ENCODE data around the gene SLX9. TPM values are rescaled to one million over a fixed set of nuclear protein-coding genes. Genes with fewer than 3 reads are reported as not detected.

The SLX9 gene
- total RNA-seq, 2 experiments from 2014 or later, result 18.6 to 61.6 TPM

- ChIA-PET CTCF (ENCODE audit: unreplicated experiment) (no interaction called here), POLR2A (no interaction called here)
- no peak overlapping the region for H3K4me3 ChIP-seq (ENCODE audit: low read depth, low read length, poor library complexity, severe bottlenecking)
- H4K20me1 ChIP-seq (ENCODE audit: insufficient read depth, low read length), result no peaks in the 10 kb centered on the region
- no peaks in the 10 kb centered on the region for H3K9me3 ChIP-seq (ENCODE audit: low read length)
- no peaks in the 10 kb centered on the region for H3K9me2 ChIP-seq (ENCODE audit: insufficient read depth, low read length)
- no peak overlapping the region for H3K4me2 ChIP-seq (ENCODE audit: low read length)
- H3K4me1 ChIP-seq (ENCODE audit: insufficient read depth, low read length, poor library complexity, severe bottlenecking), result no peaks in the 10 kb centered on the region
- no peak overlapping the region for H3K27ac ChIP-seq (ENCODE audit: low read depth, low read length, poor library complexity, severe bottlenecking)
- intact Hi-C loops (cut with micrococcal nuclease; ENCODE audit: unreplicated experiment), result no loop called here
- DNase-seq (ENCODE audit: low spot score), result no peak
- BruUV-seq (replicated peaks), result no TSS peak
- no peak overlapping the region for H2AFZ ChIP-seq (ENCODE audit: low read length)
- no peak for TF ChIP-seq EZH2phosphoT487 (IDR thresholded peaks at IDR 0.05; ENCODE audit: borderline replicate concordance, low read depth, low read length)
- no peak for TF ChIP-seq CTCF (conservative IDR thresholded peaks at IDR 0.05; ENCODE audit: low read length)
- H3K36me3 ChIP-seq (ENCODE audit: insufficient read depth, low read length), result no peaks in the 10 kb centered on the region
- no peaks in the 10 kb centered on the region for H3K79me2 ChIP-seq (ENCODE audit: insufficient read depth, low read depth, low read length)
Measured at GRCh38 chr21:44899768-44900558, 39.9 kb upstream of the SLX9 start.

GRCh38 chr21:44900559-44901251 lies 39.1 kb upstream of the SLX9 start:
- TF ChIP-seq EZH2phosphoT487 (IDR thresholded peaks at IDR 0.05; ENCODE audit: borderline replicate concordance, low read depth, low read length) (no peak), CTCF (conservative IDR thresholded peaks at IDR 0.05; ENCODE audit: low read length) (no peak)
- intact Hi-C loops (cut with micrococcal nuclease; ENCODE audit: unreplicated experiment), result no loop called here
- Histone ChIP-seq H3K9me3 (ENCODE audit: low read length) (no peaks in the 10 kb centered on the region), H3K4me3 (ENCODE audit: low read depth, low read length, poor library complexity, severe bottlenecking) (no peak overlapping the region), H3K4me1 (ENCODE audit: insufficient read depth, low read length, poor library complexity, severe bottlenecking) (no peaks in the 10 kb centered on the region), H4K20me1 (ENCODE audit: insufficient read depth, low read length) (no peaks in the 10 kb centered on the region), H3K4me2 (ENCODE audit: low read length) (no peak overlapping the region), H3K36me3 (ENCODE audit: insufficient read depth, low read length) (no peaks in the 10 kb centered on the region), H2AFZ (ENCODE audit: low read length) (no peak overlapping the region), H3K9me2 (ENCODE audit: insufficient read depth, low read length) (no peaks in the 10 kb centered on the region), H3K79me2 (ENCODE audit: insufficient read depth, low read depth, low read length) (no peaks in the 10 kb centered on the region), H3K27ac (ENCODE audit: low read depth, low read length, poor library complexity, severe bottlenecking) (no peak overlapping the region)
- BruUV-seq (replicated peaks), result no TSS peak
- no peak for DNase-seq (ENCODE audit: low spot score)
- ChIA-PET CTCF (ENCODE audit: unreplicated experiment) (no interaction called here), POLR2A (no interaction called here)
